Fibroblast of villous mesenchyme (primary cell): ENCODE data around the gene EAF1. TPM values are rescaled to one million over a fixed set of nuclear protein-coding genes. Genes with fewer than 3 reads are reported as not detected.
"Not testable (repeated sequence)": the region's sequence is repeated elsewhere in the genome, so short reads cannot be mapped to it uniquely, and the experiment has no call there.

Experiments used
- DNase-seq: peaks from one replicate; pipeline ENCODE4 v3.0.0-alpha.2; 2010; ENCODE audit warnings: low read depth
- H3K4me3 ChIP-seq: 2 replicates; pipeline ENCODE4 v1.5.1; 2011; ENCODE audit warnings: low read depth, mild to moderate bottlenecking, low read length
- total RNA-seq: library from RNA; depleted of rRNA; stranded (reverse); fragments of >200 nt; gene quantifications from 2 replicates; pipeline ENCODE4 v1.2.3, GENCODE V29; 2012
- TF ChIP-seq, protein P1 (sequence below): IDR thresholded peaks from 2 replicates; pipeline ENCODE4 v1.5.1; 2012; ENCODE audit warnings: low read depth, mild to moderate bottlenecking, low read length; ENCODE audit not compliant: insufficient read depth

The EAF1 gene
- total RNA-seq, 1 donor = 35.8 TPM

DNA sequence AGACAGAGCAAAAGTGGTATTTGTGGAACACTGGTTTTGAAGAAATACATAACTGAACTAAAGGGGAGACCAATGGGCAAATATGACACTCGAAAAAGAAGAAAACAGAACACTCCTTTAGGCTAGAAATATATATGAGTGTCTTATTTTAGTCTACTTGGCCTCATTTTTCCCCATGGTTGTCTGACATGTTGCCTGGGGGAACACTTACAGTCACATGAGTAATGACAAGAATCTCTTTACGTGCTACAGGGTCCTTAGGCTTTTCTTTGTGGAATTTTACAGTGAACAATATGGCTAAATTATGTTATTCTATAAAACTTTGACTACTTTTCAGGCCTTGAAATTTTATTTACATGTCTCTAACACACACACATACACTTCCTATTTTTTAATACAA is 17.6 kb upstream of the EAF1 start:
- no peak for DNase-seq
- H3K4me3 ChIP-seq = no peak overlapping the region
- TF ChIP-seq, protein P1, sequence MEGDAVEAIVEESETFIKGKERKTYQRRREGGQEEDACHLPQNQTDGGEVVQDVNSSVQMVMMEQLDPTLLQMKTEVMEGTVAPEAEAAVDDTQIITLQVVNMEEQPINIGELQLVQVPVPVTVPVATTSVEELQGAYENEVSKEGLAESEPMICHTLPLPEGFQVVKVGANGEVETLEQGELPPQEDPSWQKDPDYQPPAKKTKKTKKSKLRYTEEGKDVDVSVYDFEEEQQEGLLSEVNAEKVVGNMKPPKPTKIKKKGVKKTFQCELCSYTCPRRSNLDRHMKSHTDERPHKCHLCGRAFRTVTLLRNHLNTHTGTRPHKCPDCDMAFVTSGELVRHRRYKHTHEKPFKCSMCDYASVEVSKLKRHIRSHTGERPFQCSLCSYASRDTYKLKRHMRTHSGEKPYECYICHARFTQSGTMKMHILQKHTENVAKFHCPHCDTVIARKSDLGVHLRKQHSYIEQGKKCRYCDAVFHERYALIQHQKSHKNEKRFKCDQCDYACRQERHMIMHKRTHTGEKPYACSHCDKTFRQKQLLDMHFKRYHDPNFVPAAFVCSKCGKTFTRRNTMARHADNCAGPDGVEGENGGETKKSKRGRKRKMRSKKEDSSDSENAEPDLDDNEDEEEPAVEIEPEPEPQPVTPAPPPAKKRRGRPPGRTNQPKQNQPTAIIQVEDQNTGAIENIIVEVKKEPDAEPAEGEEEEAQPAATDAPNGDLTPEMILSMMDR = no peak

GRCh38 chr3:15410966-15411365 is 16.4 kb upstream of the EAF1 start:
- DNase-seq, H3K4me3 ChIP-seq: not testable (repeated sequence)

- DNase-seq = peak; percentile 51
Measured at GRCh38 chr3:15420871-15421270, 6.5 kb upstream of the EAF1 start.

GRCh38 chr3:15426579-15427118 is 749 bp upstream of the EAF1 start:
- H3K4me3 ChIP-seq = peak overlapping the region; percentile 92
- TF ChIP-seq, protein P1 = no peak
- no peak for DNase-seq

More at GRCh38 chr3:15420871-15421270, 6.5 kb upstream of the EAF1 start:
- TF ChIP-seq, protein P1 = no peak
- no peak overlapping the region for H3K4me3 ChIP-seq

- peak overlapping the region; percentile 92 for H3K4me3 ChIP-seq
- TF ChIP-seq, protein P1 = no peak
- DNase-seq = no peak
Measured at GRCh38 chr3:15427981-15428380, 583 bp downstream of the EAF1 start.

GRCh38 chr3:15428539-15428938 is 1.1 kb downstream of the EAF1 start:
- DNase-seq = peak; percentile 47
- H3K4me3 ChIP-seq = peak overlapping the region; percentile 92
- TF ChIP-seq, protein P1 = no peak

DNA sequence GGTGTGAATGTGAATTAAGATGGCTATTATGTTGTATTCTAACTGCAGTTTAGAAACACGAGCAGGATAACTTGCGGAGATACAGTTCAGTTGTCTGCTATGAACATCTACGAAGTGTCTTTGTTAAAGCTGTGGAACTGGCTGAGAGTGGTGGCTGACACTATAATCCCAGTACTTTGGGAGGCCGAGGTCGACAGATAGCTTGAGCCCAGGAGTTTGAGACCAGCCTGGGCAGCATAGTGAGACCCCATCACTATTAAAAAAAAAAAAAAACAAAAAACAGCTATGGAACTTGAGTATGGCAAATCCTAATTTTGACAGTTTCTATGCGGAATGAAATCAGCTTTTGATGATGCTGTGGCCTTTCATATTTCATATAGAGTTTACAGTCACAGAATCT is 1.7 kb downstream of the EAF1 start:
- no peak for DNase-seq
- TF ChIP-seq, protein P1 = no peak
- peak overlapping the region; percentile 92 for H3K4me3 ChIP-seq
